ENCODE measurements around the gene GOLIM4.

Gene GOLIM4

GRCh38 chr3:168062679-168063078, 33.0 kb downstream of the GOLIM4 start:
- no peak for TF ChIP-seq RARB (CRISPR knock-in tag; IDR thresholded peaks at IDR 0.05)
- no peak for TF ChIP-seq CREB5 (CRISPR knock-in tag; IDR thresholded peaks at IDR 0.05; ENCODE audit: low read depth)
- no peak for TF ChIP-seq ESRRG (CRISPR knock-in tag; IDR thresholded peaks at IDR 0.05)
- no peak for TF ChIP-seq PATZ1 (CRISPR knock-in tag; IDR thresholded peaks at IDR 0.05; ENCODE audit: borderline replicate concordance)
- TF ChIP-seq TCF4 (CRISPR knock-in tag; IDR thresholded peaks at IDR 0.05; ENCODE audit: borderline replicate concordance), result no peak
- no peak for TF ChIP-seq PPARA (CRISPR knock-in tag; IDR thresholded peaks at IDR 0.05; ENCODE audit: borderline replicate concordance)
- no peak for TF ChIP-seq GLIS3 (CRISPR knock-in tag; IDR thresholded peaks at IDR 0.05)

GRCh38 chr3:168061332-168061996, 34.3 kb downstream of the GOLIM4 start:
- peak; percentile 86 for ATAC-seq
- TF ChIP-seq, protein P1, sequence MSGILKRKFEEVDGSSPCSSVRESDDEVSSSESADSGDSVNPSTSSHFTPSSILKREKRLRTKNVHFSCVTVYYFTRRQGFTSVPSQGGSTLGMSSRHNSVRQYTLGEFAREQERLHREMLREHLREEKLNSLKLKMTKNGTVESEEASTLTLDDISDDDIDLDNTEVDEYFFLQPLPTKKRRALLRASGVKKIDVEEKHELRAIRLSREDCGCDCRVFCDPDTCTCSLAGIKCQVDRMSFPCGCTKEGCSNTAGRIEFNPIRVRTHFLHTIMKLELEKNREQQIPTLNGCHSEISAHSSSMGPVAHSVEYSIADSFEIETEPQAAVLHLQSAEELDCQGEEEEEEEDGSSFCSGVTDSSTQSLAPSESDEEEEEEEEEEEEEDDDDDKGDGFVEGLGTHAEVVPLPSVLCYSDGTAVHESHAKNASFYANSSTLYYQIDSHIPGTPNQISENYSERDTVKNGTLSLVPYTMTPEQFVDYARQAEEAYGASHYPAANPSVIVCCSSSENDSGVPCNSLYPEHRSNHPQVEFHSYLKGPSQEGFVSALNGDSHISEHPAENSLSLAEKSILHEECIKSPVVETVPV (CRISPR knock-in tag; IDR thresholded peaks at IDR 0.05), result no peak
- TF ChIP-seq ISL1 (CRISPR knock-in tag; IDR thresholded peaks at IDR 0.05), result no peak
- no peak for TF ChIP-seq CREB5 (CRISPR knock-in tag; IDR thresholded peaks at IDR 0.05; ENCODE audit: low read depth)
- TF ChIP-seq ZFP30 (CRISPR knock-in tag; IDR thresholded peaks at IDR 0.05), result no peak
- no peak for TF ChIP-seq ARNTL (CRISPR knock-in tag; IDR thresholded peaks at IDR 0.05; ENCODE audit: borderline replicate concordance, low read depth)
- TF ChIP-seq OSR1 (CRISPR knock-in tag; IDR thresholded peaks at IDR 0.05), result no peak
- no peak for TF ChIP-seq ZC3H10 (CRISPR knock-in tag; IDR thresholded peaks at IDR 0.05)
- no peak for TF ChIP-seq ZNF70 (CRISPR knock-in tag; IDR thresholded peaks at IDR 0.05)
- TF ChIP-seq ZNF8 (CRISPR knock-in tag; IDR thresholded peaks at IDR 0.05), result no peak
- no peak for TF ChIP-seq PPARA (CRISPR knock-in tag; IDR thresholded peaks at IDR 0.05; ENCODE audit: borderline replicate concordance)
- TF ChIP-seq POU6F1 (CRISPR knock-in tag; IDR thresholded peaks at IDR 0.05; ENCODE audit: borderline replicate concordance, low read depth), result no peak
- TF ChIP-seq GLIS3 (CRISPR knock-in tag; IDR thresholded peaks at IDR 0.05), result no peak
- no peak for TF ChIP-seq PATZ1 (CRISPR knock-in tag; IDR thresholded peaks at IDR 0.05; ENCODE audit: borderline replicate concordance)
- TF ChIP-seq ZFP3 (CRISPR knock-in tag; IDR thresholded peaks at IDR 0.05), result no peak
- no peak for TF ChIP-seq SNAI2 (CRISPR knock-in tag; IDR thresholded peaks at IDR 0.05)
- TF ChIP-seq ZNF565 (CRISPR knock-in tag; conservative IDR thresholded peaks at IDR 0.05; ENCODE audit: low read depth), result no peak
- TF ChIP-seq TSHZ2 (CRISPR knock-in tag; IDR thresholded peaks at IDR 0.05), result no peak
- TF ChIP-seq CSDC2 (CRISPR knock-in tag; IDR thresholded peaks at IDR 0.05), result no peak
- no peak for TF ChIP-seq TCF4 (CRISPR knock-in tag; IDR thresholded peaks at IDR 0.05; ENCODE audit: borderline replicate concordance)

More at GRCh38 chr3:168062679-168063078, 33.0 kb downstream of the GOLIM4 start:
- ATAC-seq, result no peak

Measured in SK-N-SH treated with all-trans-retinoic acid at 6 μM for 48 hours (cell line).